Fibroblast of skin of right quadriceps (primary cell): ENCODE results near the gene CYP3A5.
"Not testable (repeated sequence)": the region's sequence is repeated elsewhere in the genome, so short reads cannot be mapped to it uniquely, and the experiment has no call there.

Experiments used
- DNase-seq: peaks from one replicate; pipeline ENCODE4 v3.0.0-alpha.2; 2013

CYP3A5 gene

DNA sequence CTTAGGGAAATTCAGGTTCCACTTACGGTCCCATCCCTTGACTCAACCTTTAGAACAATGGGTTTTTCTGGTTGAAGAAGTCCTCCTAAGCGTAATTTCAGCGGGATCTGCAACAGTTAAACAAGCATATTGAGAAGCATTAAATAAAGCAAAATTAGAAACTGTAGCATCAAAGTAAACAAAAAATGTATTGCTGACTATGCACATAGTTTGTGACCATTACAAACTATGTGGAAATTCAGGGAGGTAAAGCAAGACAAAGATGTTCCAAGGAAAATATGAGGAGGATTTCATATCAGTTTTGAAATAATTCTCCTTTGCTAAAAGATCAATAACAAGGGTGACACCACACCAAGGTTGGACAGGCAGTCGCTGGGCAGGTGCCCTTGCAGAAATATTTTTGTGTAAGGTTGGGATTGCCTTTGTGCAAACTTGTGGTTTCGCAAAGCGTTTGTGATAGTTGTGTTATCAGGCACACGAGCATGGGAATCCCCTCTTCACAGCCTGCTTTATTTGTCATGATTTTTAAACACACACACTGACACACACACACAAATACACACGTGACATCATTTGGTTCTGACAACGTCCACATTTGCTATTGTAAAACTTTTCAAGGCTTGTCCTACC is 5.4 kb upstream of the CYP3A5 start:
- no peak for DNase-seq

DNA sequence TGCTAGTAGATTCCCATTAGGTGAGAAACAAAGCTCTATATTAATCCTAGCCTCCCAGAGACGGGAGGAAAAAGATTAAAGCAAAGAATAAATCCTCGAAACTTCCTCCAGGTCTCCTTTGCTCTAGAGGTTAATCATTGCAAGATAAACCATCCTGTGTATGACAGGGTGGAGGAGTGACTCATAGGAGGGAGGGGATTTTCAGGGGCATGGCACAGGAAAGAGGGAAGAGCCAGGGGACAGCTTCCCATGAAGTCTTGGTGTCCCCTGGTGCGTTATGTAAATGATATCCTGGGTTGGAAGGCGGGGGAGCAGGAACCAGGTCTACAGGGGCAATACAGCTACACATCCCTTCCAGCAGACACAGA is 780 bp downstream of the CYP3A5 start:
- DNase-seq, result peak; percentile 9

DNA sequence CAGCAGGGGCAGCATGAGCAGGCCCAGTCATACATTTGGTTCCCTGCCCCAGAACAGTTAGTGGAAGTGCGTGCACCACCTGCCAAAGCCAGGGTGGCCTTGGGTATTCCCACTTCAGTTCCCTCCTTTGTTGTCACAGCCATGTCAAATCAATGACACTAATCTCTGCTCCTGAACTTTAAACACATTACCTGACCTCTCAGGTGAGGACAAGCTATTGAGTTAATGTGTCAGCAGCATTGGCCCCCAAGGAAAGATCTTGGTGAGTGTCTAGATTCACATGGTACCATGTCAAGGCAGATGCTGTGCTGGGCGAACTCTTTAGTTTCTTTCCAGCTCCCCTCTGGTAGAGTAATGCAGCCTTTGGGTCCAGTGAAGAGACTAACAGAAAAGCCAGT is 2.1 kb downstream of the CYP3A5 start:
- no peak for DNase-seq

GRCh38 chr7:99677013-99677647 is 2.7 kb downstream of the CYP3A5 start:
- no peak for DNase-seq

GRCh38 chr7:99674995-99675742 is 4.6 kb downstream of the CYP3A5 start:
- no peak for DNase-seq

DNA sequence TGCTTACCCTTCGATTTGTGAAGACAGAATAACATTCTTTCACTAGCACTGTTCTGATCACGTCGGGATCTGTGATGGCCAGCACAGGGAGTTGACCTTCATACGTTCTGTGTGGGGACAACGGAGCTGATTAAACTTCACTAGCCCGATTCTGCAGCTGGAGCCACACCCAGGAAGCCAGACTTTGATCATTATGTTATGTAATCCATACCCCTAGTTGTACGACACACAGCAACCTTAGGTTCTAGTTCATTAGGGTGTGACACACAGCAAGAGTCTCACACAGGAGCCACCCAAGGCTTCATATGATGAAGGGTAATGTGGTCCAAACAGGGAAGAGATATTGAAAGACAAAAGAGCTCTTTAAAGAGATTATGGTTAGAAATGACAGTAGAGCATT is 7.2 kb downstream of the CYP3A5 start:
- no peak for DNase-seq

DNA sequence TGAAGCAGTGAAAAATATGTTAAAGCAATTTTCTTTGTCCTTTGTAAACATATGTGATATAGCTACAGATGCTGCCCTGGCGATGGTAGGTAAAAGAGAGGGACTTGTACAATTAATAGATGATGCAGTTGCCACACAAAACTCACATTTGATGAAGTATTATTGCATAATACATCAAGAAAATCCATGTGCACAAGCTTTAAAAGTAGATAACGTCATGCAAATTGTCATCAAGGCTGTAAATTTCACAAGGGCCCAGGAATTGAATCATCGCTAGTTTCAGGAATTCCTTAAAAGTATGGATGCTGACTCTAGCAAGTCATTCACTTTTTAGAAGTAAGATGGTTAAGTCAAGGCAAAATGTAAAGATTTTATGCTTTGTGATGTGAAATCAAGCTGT is 10.0 kb downstream of the CYP3A5 start:
- DNase-seq, result peak; percentile 16

- DNase-seq, result no peak
Observed at GRCh38 chr7:99668541-99668940, 11.3 kb downstream of the CYP3A5 start.

DNA sequence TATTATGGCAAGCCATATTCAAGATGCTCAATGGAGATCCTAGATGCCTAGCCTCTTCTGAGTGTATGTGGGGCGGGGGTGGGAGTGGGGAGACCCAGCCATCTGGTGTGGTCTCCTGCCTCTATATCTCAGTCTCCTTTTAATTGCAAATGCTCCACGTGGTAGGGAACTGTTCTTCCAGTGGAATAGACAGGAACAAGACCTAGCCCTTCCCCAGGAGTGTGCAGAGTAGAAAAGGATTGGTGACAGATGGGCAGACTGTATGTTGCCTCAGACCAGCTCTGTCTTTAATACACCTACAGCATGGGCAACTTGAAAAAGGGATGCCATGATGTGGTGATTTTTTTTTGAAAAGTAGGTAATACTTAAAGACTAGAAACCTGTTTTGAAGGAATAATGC is 12.6 kb downstream of the CYP3A5 start:
- no peak for DNase-seq

DNA sequence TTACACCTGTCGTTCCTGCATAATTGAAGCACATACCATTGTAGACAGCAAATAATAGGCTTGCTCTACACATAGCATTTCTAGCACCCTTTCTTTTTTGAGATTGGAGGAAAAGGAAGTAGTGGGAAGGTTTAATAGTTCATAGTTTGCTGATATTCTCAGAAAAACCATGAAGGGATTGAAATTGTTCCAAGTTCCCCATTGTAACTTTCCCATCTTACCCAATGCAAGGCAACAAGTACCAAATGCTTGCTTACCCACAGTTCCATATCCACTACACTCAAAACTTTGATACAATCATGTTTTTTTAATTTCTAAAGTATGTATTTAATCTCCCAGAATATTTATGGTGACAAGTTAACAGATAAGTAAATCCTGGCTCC is 13.8 kb downstream of the CYP3A5 start:
- DNase-seq, result no peak

GRCh38 chr7:99665312-99666012 is 14.3 kb downstream of the CYP3A5 start:
- DNase-seq, result no peak

DNA sequence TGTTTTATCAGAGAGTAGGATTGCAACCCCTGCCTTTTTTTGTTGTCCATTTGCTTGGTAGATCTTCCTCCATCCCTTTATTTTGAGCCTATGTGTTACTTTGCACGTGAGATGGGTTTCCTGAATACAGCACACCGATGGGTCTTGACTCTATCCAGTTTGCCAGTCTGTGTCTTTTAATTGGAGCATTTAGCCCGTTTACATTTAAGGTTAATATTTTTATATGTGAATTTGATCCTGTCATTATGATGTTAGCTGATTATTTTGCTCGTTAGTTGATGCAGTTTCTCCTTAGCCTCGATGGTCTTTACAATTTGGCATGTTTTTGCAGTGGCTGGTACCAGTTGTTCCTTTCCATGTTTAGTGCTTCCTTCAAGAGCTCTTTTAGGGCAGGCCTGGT is 21.9 kb downstream of the CYP3A5 start:
- DNase-seq, result not testable (repeated sequence)

DNA sequence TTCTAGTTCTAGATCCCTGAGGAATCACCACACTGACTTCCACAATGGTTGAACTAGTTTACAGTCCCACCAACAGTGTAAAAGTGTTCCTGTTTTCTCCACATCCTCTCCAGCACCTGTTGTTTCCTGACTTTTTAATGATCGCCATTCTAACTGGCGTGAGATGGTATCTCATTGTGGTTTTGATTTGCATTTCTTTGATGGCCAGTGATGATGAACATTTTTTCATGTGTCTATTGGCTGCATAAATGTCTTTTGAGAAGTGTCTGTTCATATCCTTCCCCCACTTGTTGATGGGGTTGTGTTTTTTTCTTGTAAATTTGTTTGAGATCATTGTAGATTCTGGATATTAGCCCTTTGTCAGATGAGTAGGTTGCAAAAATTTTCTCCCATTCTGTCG is 25.2 kb downstream of the CYP3A5 start:
- not testable (repeated sequence) for DNase-seq

GRCh38 chr7:99653754-99654153 is 26.0 kb downstream of the CYP3A5 start:
- no peak for DNase-seq

DNA sequence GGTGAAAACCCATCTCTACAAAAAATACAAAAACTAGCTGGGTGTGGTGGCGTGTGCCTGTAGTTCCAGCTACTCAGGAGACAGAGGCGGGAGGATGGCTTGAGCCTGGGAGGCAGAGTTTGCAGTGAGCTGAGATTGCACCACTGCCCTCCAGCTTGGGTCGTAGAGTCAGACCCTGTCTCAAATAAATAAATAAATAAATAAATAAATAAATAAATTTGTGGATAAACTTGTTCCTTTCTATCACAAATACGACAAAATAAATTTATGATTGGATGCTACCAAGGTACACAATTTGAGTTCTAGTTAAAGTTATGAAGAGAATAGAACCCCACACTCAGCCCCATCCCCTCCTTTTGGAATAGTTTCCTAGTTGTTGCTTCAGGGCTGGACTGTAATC is 26.5 kb downstream of the CYP3A5 start:
- not testable (repeated sequence) for DNase-seq

DNA sequence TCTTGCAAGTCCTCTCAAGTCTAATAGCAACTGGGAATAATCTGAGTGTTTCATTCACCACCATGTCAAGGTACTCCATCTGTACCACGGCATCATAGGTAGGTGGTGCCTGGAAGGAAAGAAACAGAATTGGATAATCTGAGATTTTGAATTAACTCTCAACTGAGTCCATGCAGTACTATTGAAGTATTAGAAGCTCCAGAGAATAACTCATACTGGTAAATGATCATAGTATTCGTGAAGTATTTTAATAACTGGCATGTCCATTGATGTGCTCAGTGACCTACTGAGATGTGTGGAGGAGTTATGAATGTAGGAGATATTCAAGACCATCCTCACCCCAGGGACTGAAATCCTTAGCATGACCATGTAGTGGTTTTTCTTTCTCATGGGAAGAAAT is 27.1 kb downstream of the CYP3A5 start:
- DNase-seq, result no peak

DNA sequence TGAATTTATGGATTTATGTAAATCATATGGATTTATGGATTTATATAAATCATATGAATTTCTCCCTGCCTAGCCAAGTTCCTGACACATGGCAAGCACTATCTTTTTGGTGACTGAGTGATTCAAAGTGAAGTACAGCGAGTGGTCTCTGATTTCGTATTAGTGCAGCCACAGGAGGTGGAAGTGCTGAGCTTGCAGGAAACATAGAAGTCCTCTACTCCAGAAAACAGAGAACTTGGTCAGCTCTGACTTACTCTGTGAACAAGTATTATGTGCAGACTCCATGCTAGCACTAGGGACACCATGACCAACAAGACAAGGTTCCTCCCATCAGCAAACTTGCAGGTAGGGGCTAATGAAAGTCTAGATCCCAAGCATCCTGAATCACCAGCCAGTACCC is 28.5 kb downstream of the CYP3A5 start:
- no peak for DNase-seq

- no peak for DNase-seq
Observed at GRCh38 chr7:99648843-99649242, 31.0 kb downstream of the CYP3A5 start.

DNA sequence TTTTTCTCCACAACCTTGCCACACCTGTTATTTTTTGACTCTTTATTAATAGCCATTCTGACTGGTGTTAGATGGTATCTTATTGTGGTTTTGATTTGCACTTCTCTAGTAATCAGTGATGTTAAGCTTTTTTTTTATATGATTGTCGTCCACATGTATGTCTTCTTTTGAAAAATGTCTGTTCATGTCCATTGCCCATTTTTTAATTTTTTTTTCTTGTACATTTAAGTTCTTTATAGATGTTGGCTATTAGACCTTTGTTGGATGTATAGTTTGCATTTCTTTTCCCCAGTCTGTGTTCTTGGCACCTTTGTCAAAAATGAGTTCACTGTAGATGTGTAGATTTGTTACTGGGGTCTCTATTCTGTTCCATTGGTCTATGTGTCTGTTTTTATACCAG is 34.2 kb downstream of the CYP3A5 start:
- DNase-seq, result no peak

DNA sequence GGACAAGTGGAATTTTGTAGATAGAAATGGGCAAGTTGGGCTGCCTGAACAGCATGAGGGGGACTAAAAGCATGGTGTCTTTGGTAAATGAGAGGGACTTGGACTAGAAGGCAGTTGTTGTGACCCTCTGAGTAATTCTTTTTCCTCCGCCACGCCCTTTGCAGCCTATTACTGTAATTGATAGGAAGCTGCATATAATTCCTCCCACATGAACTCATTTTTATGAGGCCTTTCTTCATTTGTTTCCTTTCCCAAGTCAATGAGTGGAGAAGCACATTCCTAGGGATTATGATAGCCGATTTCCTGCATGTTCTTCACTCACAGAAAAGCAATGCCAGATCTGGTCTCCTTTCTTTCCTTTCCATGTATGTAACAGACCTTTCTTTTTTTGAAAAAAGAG is 35.4 kb downstream of the CYP3A5 start:
- DNase-seq, result peak; percentile 7

GRCh38 chr7:99643464-99643863 is 36.3 kb downstream of the CYP3A5 start:
- DNase-seq, result no peak

- DNase-seq, result no peak
Observed at GRCh38 chr7:99642027-99642426, 37.8 kb downstream of the CYP3A5 start.

- no peak for DNase-seq
Observed at GRCh38 chr7:99639267-99639666, 40.5 kb downstream of the CYP3A5 start.

DNA sequence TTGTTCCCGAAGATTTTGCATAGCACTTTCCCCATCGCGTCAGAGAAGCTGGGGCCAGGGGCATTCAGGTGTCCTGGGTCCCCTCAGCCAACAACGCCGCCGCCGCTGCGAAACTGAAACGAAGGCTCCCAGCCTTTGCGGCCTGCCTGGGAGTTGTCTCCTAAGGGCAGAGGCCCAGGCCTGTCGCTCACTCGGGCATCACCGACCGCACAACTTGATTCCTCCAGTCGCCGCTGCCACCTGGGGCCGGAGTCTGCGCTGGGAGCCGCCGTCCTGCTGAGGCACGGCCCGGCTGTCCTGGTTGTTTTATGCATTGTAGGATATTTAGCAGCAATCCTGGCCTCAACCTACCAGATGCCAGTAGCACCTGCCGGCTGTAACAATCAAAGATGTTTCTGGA is 41.1 kb downstream of the CYP3A5 start:
- DNase-seq, result no peak
